GM12878 (cell line): ENCODE measurements around the gene KRT34. TPM values are rescaled to one million over a fixed set of nuclear protein-coding genes. Genes with fewer than 3 reads are reported as not detected.

ENCODE experiments used
- ATAC-seq: fragments of 200-7000 bp; cut with Tn5 transposase; 3 replicates; pipeline ENCODE4 v1.9.1; 2020; ENCODE audit warnings: mild to moderate bottlenecking, moderate library complexity
- BruUV-seq: library from RNA; stranded (reverse); fragments of 400-500 nt; replicated peaks from 2 replicates; lab custom pipeline; 2021; lab: Mats Ljungman, UMichigan
- CTCF ChIA-PET: fragments of 300-600 bp; sonication (Branson Sonifier 250); formaldehyde crosslinking; extraction: SDS; loops from one replicate; lab custom pipeline; 2021; ENCODE audit warnings: inconsistent platforms; lab: Yijun Ruan, JAX
- POLR2A ChIA-PET: fragments of 350-600 bp; formaldehyde crosslinking; extraction: SDS; loops from one replicate; lab custom pipeline; 2021; ENCODE audit warnings: inconsistent platforms; lab: Charles Lee
- RAD21 ChIA-PET: fragments of 300-600 bp; sonication (Branson Sonifier 250); formaldehyde crosslinking; loops from one replicate; lab custom pipeline; 2023; ENCODE audit warnings: antibody characterized with exemption; ENCODE audit not compliant: unreplicated experiment; lab: Charles Lee
- SMC1A ChIA-PET: fragments of 300-600 bp; sonication (Branson Sonifier 250); formaldehyde crosslinking; loops from one replicate; lab custom pipeline; 2023; ENCODE audit not compliant: unreplicated experiment, uncharacterized antibody; lab: Charles Lee
- DNase-seq: peaks from one replicate; pipeline ENCODE4 v3.0.0-alpha.2; 2011; ENCODE audit warnings: low read depth, low spot score
- FAIRE-seq: peaks from 3 replicates; lab custom pipeline; 2011; peaks lifted over from hg19 to GRCh38; lab: Jason Lieb, UNC
- H2AFZ ChIP-seq: 2 replicates; pipeline ENCODE4 v1.6.0; 2011; ENCODE audit warnings: low read depth, low read length, control low read depth; ENCODE audit not compliant: control insufficient read depth
- H3K27ac ChIP-seq: 2 replicates; pipeline ENCODE4 v1.5.1; 2011; ENCODE audit warnings: control low read depth; ENCODE audit not compliant: control insufficient read depth, insufficient read depth
- H3K27me3 ChIP-seq, 2 experiments: replicated peaks in 1 of 2; 2 replicates each; pipeline versions ENCODE4 v1.6.0 to v1.6.1; 2011; ENCODE audit warnings: low read length in 1 of 2; ENCODE audit not compliant: control insufficient read depth in 2 of 2, insufficient read depth in 2 of 2
- H3K36me3 ChIP-seq, 2 experiments: 2 replicates each; pipeline ENCODE4 v1.5.1; 2011; ENCODE audit warnings: low read length in 1 of 2; ENCODE audit not compliant: control insufficient read depth in 2 of 2, insufficient read depth in 2 of 2
- H3K4me1 ChIP-seq: 2 replicates; pipeline ENCODE4 v1.6.1; 2011; ENCODE audit warnings: mild to moderate bottlenecking, low read length, moderate library complexity, mixed read lengths; ENCODE audit not compliant: control insufficient read depth, insufficient read depth
- H3K4me2 ChIP-seq: 2 replicates; pipeline ENCODE4 v1.6.0; 2011; ENCODE audit warnings: control low read depth; ENCODE audit not compliant: control insufficient read depth, insufficient read depth
- H3K4me3 ChIP-seq: fragments of 200-600 bp; sonication (generic); 2 replicates; pipeline ENCODE4 v1.5.1; 2016
- H3K79me2 ChIP-seq: 2 replicates; pipeline ENCODE4 v1.6.0; 2011; ENCODE audit warnings: low read length; ENCODE audit not compliant: control insufficient read depth, insufficient read depth
- H3K9ac ChIP-seq: 2 replicates; pipeline ENCODE4 v1.8.0; 2011; ENCODE audit warnings: low read length, control low read depth, mixed read lengths; ENCODE audit not compliant: control insufficient read depth, insufficient read depth
- H3K9me3 ChIP-seq: replicated peaks from 3 replicates; pipeline ENCODE4 v1.5.1; 2011; ENCODE audit warnings: mild to moderate bottlenecking, low read length; ENCODE audit not compliant: control insufficient read depth, insufficient read depth
- H4K20me1 ChIP-seq: 2 replicates; pipeline ENCODE4 v1.6.0; 2011; ENCODE audit not compliant: control insufficient read depth, insufficient read depth
- CEBPB ChIP-seq, 2 experiments: fragments of 150-350 bp in 1 of 2; IDR thresholded peaks; 2 replicates each; pipeline ENCODE4 v1.6.1; 2012 to 2014; ENCODE audit warnings: low read depth in 2 of 2, low read length in 2 of 2, borderline replicate concordance in 1 of 2, inconsistent platforms in 1 of 2
- ETV6 ChIP-seq, 2 experiments: fragments of 450-650 bp in 1 of 2; IDR thresholded peaks in 1 of 2; conservative IDR thresholded peaks in 1 of 2; 2 replicates each; pipeline ENCODE4 v1.6.1; 2014; ENCODE audit warnings: antibody characterized with exemption in 1 of 2, borderline replicate concordance in 1 of 2, low read depth in 1 of 2, mild to moderate bottlenecking in 1 of 2, moderate library complexity in 1 of 2
- KDM1A ChIP-seq: fragments of 200-600 bp; sonication (generic); IDR thresholded peaks from 2 replicates; pipeline ENCODE4 v1.6.1; 2016; ENCODE audit warnings: borderline replicate concordance
- SIN3A ChIP-seq: IDR thresholded peaks from 2 replicates; pipeline ENCODE4 v1.6.1; 2012; ENCODE audit warnings: low read depth, low read length, improper control_type of control experiment
- SP1 ChIP-seq: IDR thresholded peaks from one replicate; pipeline ENCODE4 v1.6.1; 2011; ENCODE audit warnings: low read depth, low read length
- SPI1 ChIP-seq: IDR thresholded peaks from 2 replicates; pipeline ENCODE4 v1.6.1; 2011; ENCODE audit warnings: low read depth, mild to moderate bottlenecking, low read length, moderate library complexity, borderline replicate concordance; ENCODE audit not compliant: insufficient read depth
- STAT3 ChIP-seq: IDR thresholded peaks from 2 replicates; pipeline ENCODE4 v1.6.1; 2011; ENCODE audit warnings: low read depth, low read length, improper control_type of control experiment
- TAF1 ChIP-seq: IDR thresholded peaks from 2 replicates; pipeline ENCODE4 v1.6.1; 2011; ENCODE audit warnings: mild to moderate bottlenecking, low read depth, low read length, borderline replicate concordance
- TBL1XR1 ChIP-seq: IDR thresholded peaks from 2 replicates; pipeline ENCODE4 v1.6.1; 2012; ENCODE audit warnings: low read depth, low read length, improper control_type of control experiment
- TCF12 ChIP-seq: IDR thresholded peaks from 2 replicates; pipeline ENCODE4 v1.6.1; 2011; ENCODE audit warnings: low read depth, mild to moderate bottlenecking, low read length
- WRNIP1 ChIP-seq: IDR thresholded peaks from 2 replicates; pipeline ENCODE4 v1.6.1; 2011; ENCODE audit warnings: low read depth, low read length, improper control_type of control experiment, borderline replicate concordance
- ZNF274 ChIP-seq: IDR thresholded peaks from one replicate; pipeline ENCODE4 v1.8.0; 2011; ENCODE audit not compliant: insufficient read length, insufficient read depth
- ZNF622 ChIP-seq: fragments of 450-650 bp; IDR thresholded peaks from 2 replicates; pipeline ENCODE4 v1.6.1; 2017; ENCODE audit warnings: mild to moderate bottlenecking, inconsistent platforms
- WGBS: methylation state at CpG from one replicate; pipeline ENCODE4 v1.1.6; 2016; ENCODE audit warnings: low lambda C conversion rate; ENCODE audit not compliant: insufficient replicate concordance, insufficient coverage; ENCODE audit errors: missing lambda C conversion rate; 5-methylcytosine and 5-hydroxymethylcytosine counted together
- in situ Hi-C: fragments of 300-500 bp; cut with MboI; formaldehyde crosslinking; loops from 9 replicates; pipeline ENCODE4 v1.14.3; 2018; ENCODE audit warnings: mixed read lengths
- intact Hi-C: fragments of 100-400 bp; cut with micrococcal nuclease; formaldehyde crosslinking; loops from one replicate; pipeline ENCODE4 v1.14.2; 2022; ENCODE audit not compliant: unreplicated experiment
- polyA plus RNA-seq, 11 experiments: library from polyadenylated mRNA; depleted of rRNA in 4 of 11; unstranded in 6 of 11; stranded (reverse) in 5 of 11; fragments of >200 nt; fragmentation: Nextera tagmentation in 4 of 11; fragmentation: Illumina TruSeq in 1 of 11; extraction: Ambion mirVana in 4 of 11; extraction: Trizol in 1 of 11; gene quantifications; 1 replicate in 1 of 11; 2 replicates in 10 of 11; pipeline versions ENCODE4 v1.2.1 to v1.2.3, GENCODE V29; 2011 to 2016; ENCODE audit warnings: inconsistent platforms in 2 of 11, missing spikeins in 2 of 11, low read depth in 1 of 11
- total RNA-seq, 4 experiments: library from RNA; depleted of rRNA in 3 of 4; stranded (reverse); fragments of >200 nt in 3 of 4; fragmentation: Illumina TruSeq in 1 of 4; extraction: Trizol in 1 of 4; gene quantifications; 2 replicates each; pipeline versions ENCODE4 v1.2.1 to v1.2.3, GENCODE V29; 2013 to 2021
- TF ChIP-seq, protein P1 (sequence below): fragments of 150-350 bp; IDR thresholded peaks from 2 replicates; pipeline ENCODE4 v1.6.1; 2016; ENCODE audit warnings: low read depth, low read length
- TF ChIP-seq, protein P2 (sequence below): fragments of 450-650 bp; conservative IDR thresholded peaks from 2 replicates; pipeline ENCODE4 v1.6.1; 2017; ENCODE audit warnings: mild to moderate bottlenecking, moderate library complexity
- TF ChIP-seq, protein P3 (sequence below): fragments of 450-650 bp; IDR thresholded peaks from 2 replicates; pipeline ENCODE4 v1.6.1; 2014; ENCODE audit warnings: mild to moderate bottlenecking

KRT34 gene
- total and polyA plus RNA-seq, 10 of the 15 experiments (the other 5 are each of a cell fraction or from before 2014, with no cell fraction given): not detected

DNA sequence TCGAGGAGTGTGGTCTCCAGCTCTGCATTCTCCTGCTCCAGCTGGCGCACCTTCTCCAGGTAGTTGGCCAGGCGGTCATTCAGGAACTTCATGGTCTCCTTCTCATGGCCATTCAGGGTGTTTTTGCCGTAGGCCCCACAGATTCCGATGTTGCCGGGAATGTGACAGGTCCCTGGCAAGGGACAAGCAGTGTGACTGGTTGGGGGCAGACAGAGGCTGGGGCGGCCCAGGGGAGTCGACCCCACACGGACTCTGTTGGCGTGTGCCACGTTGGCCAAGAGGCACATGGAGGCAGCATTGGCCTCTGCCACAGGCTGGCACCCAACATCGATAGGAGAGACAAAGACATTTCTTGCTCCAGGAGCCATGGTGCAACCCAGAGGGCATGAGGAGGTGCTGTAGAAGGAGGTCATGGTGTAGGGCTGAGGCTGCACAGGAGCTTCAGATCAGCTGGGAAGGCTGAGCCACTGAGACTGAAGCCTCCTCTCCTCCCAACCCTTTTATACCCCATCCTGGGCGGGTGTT, 42.1 kb upstream of the KRT34 start, which contains the start of gene KRT37:
TSS of gene KRT37 (minus strand) at position 475 of the 525 bp plus-strand sequence. CDS start at position 413, 62 bp downstream.
- WGBS: 27% methylated on average over 13 of the region's 13 CpGs
- ChIA-PET RAD21 (no interaction called here), SMC1A (no interaction called here)

More for the DNA sequence above, 42.1 kb upstream of the KRT34 start, which contains the start of gene KRT37:
- Histone ChIP-seq H3K4me1 (no peaks in the 10 kb centered on the region), H3K9me3 (no peaks in the 10 kb centered on the region), H3K79me2 (no peaks in the 10 kb centered on the region), H3K4me3 (no peak within 1 kb of the TSS), H2AFZ (no peak within 1 kb of the TSS), H4K20me1 (no peaks in the 10 kb centered on the region), H3K9ac (no peak within 1 kb of the TSS), H3K36me3 (no peaks in the 10 kb centered on the region), H3K27me3 (no peaks in the 10 kb centered on the region; a peak in 1 of 4 replicates), H3K4me2 (no peak within 1 kb of the TSS), H3K27ac (no peak within 1 kb of the TSS)
- TF ChIP-seq CEBPB (IDR thresholded peaks at IDR 0.05; ENCODE audit: borderline replicate concordance in 1 of 2, low read depth in 2 of 2, low read length in 2 of 2): no peak
- TF ChIP-seq ZNF622: no peak
- TF ChIP-seq WRNIP1: no peak
- TF ChIP-seq ZNF274: no peak
- TF ChIP-seq, protein P1, sequence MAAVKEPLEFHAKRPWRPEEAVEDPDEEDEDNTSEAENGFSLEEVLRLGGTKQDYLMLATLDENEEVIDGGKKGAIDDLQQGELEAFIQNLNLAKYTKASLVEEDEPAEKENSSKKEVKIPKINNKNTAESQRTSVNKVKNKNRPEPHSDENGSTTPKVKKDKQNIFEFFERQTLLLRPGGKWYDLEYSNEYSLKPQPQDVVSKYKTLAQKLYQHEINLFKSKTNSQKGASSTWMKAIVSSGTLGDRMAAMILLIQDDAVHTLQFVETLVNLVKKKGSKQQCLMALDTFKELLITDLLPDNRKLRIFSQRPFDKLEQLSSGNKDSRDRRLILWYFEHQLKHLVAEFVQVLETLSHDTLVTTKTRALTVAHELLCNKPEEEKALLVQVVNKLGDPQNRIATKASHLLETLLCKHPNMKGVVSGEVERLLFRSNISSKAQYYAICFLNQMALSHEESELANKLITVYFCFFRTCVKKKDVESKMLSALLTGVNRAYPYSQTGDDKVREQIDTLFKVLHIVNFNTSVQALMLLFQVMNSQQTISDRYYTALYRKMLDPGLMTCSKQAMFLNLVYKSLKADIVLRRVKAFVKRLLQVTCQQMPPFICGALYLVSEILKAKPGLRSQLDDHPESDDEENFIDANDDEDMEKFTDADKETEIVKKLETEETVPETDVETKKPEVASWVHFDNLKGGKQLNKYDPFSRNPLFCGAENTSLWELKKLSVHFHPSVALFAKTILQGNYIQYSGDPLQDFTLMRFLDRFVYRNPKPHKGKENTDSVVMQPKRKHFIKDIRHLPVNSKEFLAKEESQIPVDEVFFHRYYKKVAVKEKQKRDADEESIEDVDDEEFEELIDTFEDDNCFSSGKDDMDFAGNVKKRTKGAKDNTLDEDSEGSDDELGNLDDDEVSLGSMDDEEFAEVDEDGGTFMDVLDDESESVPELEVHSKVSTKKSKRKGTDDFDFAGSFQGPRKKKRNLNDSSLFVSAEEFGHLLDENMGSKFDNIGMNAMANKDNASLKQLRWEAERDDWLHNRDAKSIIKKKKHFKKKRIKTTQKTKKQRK: no peak
- TF ChIP-seq SIN3A: no peak
- TF ChIP-seq STAT3: no peak
- no peak for TF ChIP-seq TCF12
- TF ChIP-seq TBL1XR1: no peak
- TF ChIP-seq, protein P2, sequence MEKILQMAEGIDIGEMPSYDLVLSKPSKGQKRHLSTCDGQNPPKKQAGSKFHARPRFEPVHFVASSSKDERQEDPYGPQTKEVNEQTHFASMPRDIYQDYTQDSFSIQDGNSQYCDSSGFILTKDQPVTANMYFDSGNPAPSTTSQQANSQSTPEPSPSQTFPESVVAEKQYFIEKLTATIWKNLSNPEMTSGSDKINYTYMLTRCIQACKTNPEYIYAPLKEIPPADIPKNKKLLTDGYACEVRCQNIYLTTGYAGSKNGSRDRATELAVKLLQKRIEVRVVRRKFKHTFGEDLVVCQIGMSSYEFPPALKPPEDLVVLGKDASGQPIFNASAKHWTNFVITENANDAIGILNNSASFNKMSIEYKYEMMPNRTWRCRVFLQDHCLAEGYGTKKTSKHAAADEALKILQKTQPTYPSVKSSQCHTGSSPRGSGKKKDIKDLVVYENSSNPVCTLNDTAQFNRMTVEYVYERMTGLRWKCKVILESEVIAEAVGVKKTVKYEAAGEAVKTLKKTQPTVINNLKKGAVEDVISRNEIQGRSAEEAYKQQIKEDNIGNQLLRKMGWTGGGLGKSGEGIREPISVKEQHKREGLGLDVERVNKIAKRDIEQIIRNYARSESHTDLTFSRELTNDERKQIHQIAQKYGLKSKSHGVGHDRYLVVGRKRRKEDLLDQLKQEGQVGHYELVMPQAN: no peak
- no peak for TF ChIP-seq TAF1
- TF ChIP-seq, protein P3, sequence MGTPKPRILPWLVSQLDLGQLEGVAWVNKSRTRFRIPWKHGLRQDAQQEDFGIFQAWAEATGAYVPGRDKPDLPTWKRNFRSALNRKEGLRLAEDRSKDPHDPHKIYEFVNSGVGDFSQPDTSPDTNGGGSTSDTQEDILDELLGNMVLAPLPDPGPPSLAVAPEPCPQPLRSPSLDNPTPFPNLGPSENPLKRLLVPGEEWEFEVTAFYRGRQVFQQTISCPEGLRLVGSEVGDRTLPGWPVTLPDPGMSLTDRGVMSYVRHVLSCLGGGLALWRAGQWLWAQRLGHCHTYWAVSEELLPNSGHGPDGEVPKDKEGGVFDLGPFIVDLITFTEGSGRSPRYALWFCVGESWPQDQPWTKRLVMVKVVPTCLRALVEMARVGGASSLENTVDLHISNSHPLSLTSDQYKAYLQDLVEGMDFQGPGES: no peak
- no peak for TF ChIP-seq SPI1
- TF ChIP-seq ETV6 (conservative IDR thresholded peaks at IDR 0.05 in 1 of 2, IDR thresholded peaks at IDR 0.05 in 1 of 2; ENCODE audit: borderline replicate concordance in 1 of 2, low read depth in 1 of 2): no peak
- no peak for TF ChIP-seq KDM1A
- no peak for TF ChIP-seq SP1
- no peak for ATAC-seq
- no TSS peak for BruUV-seq
- no peak for FAIRE-seq
- intact Hi-C loops: no loop called here
- DNase-seq: no peak
- ChIA-PET POLR2A (no interaction called here), CTCF (interaction anchor here (1.2 kb wide), 1 partner anchor 11 kb away, joined by 3 read pairs; no protein-coding TSS in a partner anchor)
- in situ Hi-C loops: no loop called here
